Osteoblast (primary cell): ENCODE results near the gene MYL12A. TPM values are rescaled to one million over a fixed set of nuclear protein-coding genes. Genes with fewer than 3 reads are reported as not detected.

ENCODE experiments used
- DNase-seq: peaks from one replicate; pipeline ENCODE4 v3.0.0; 2011; ENCODE audit warnings: low spot score, mixed read lengths; ENCODE audit not compliant: insufficient read length; ENCODE audit errors: missing footprints
- H2AFZ ChIP-seq: 2 replicates; pipeline ENCODE4 v1.6.0; 2011; ENCODE audit warnings: mild to moderate bottlenecking, low read length
- H3K27ac ChIP-seq: 2 replicates; pipeline ENCODE4 v1.5.1; 2011; ENCODE audit warnings: mild to moderate bottlenecking, low read depth, low read length, moderate library complexity
- H3K27me3 ChIP-seq: 2 replicates; pipeline ENCODE4 v1.6.0; 2012; ENCODE audit warnings: mild to moderate bottlenecking, control low read depth, inconsistent platforms, low read length, moderate library complexity; ENCODE audit not compliant: insufficient read depth
- H3K36me3 ChIP-seq: 2 replicates; pipeline ENCODE4 v1.5.1; 2011; ENCODE audit warnings: mild to moderate bottlenecking, low read length, control low read depth, moderate library complexity; ENCODE audit not compliant: insufficient read depth
- H3K4me1 ChIP-seq: 2 replicates; pipeline ENCODE4 v1.5.1; 2011; ENCODE audit warnings: mild to moderate bottlenecking, low read length, control low read depth, moderate library complexity; ENCODE audit not compliant: insufficient read depth
- H3K4me2 ChIP-seq: 2 replicates; pipeline ENCODE4 v1.6.0; 2011; ENCODE audit warnings: mild to moderate bottlenecking, low read length; ENCODE audit not compliant: insufficient read depth
- H3K4me3 ChIP-seq: fragments of 200-600 bp; sonication (generic); 3 replicates; pipeline ENCODE4 v1.5.1; 2012; ENCODE audit warnings: mild to moderate bottlenecking, low read length, inconsistent platforms; ENCODE audit not compliant: insufficient read depth
- H3K79me2 ChIP-seq: 2 replicates; pipeline ENCODE4 v1.6.0; 2012; ENCODE audit warnings: mild to moderate bottlenecking, low read length, control low read depth, inconsistent platforms; ENCODE audit not compliant: insufficient read depth
- H3K9me3 ChIP-seq: 2 replicates; pipeline ENCODE4 v1.5.1; 2011; ENCODE audit warnings: low read depth, low read length, control low read depth
- H4K20me1 ChIP-seq: 2 replicates; pipeline ENCODE4 v1.6.0; 2012; ENCODE audit warnings: mild to moderate bottlenecking, low read length, control low read depth; ENCODE audit not compliant: insufficient read depth
- CTCF ChIP-seq: IDR thresholded peaks from 2 replicates; pipeline ENCODE4 v1.5.1; 2011; ENCODE audit warnings: mild to moderate bottlenecking, low read depth, low read length, moderate library complexity; ENCODE audit errors: extremely low read depth
- total RNA-seq: library from RNA; depleted of rRNA; stranded (reverse); fragments of >200 nt; gene quantifications from 2 replicates; pipeline ENCODE4 v1.2.3, GENCODE V29; 2012

MYL12A gene
- total RNA-seq, 1 donor: 572 TPM

- no peak for DNase-seq
- Histone ChIP-seq H3K4me1 (peaks cover 10% of the 10 kb centered on the region), H3K79me2 (no peaks in the 10 kb centered on the region), H3K36me3 (no peaks in the 10 kb centered on the region), H3K27me3 (no peaks in the 10 kb centered on the region), H3K4me2 (no peak overlapping the region), H3K27ac (no peak overlapping the region), H2AFZ (no peak overlapping the region), H3K4me3 (no peak overlapping the region), H4K20me1 (no peaks in the 10 kb centered on the region), H3K9me3 (no peaks in the 10 kb centered on the region)
- no peak for TF ChIP-seq CTCF
Observed at GRCh38 chr18:3213300-3214059, 34.1 kb upstream of the MYL12A start.

- no peak overlapping the region for H2AFZ ChIP-seq
- no peak overlapping the region for H3K4me2 ChIP-seq
- H3K79me2 ChIP-seq: no peaks in the 10 kb centered on the region
- TF ChIP-seq CTCF: no peak
- H3K4me3 ChIP-seq: no peak overlapping the region
- no peaks in the 10 kb centered on the region for H3K36me3 ChIP-seq
- no peak overlapping the region for H3K27ac ChIP-seq
- no peaks in the 10 kb centered on the region for H4K20me1 ChIP-seq
- H3K4me1 ChIP-seq: peaks cover 21% of the 10 kb centered on the region
- no peaks in the 10 kb centered on the region for H3K9me3 ChIP-seq
- H3K27me3 ChIP-seq: no peaks in the 10 kb centered on the region
- no peak for DNase-seq
Observed at GRCh38 chr18:3214855-3215637, 32.6 kb upstream of the MYL12A start.

GRCh38 chr18:3216987-3217386, 30.6 kb upstream of the MYL12A start:
- H3K79me2 ChIP-seq: no peaks in the 10 kb centered on the region
- no peak for DNase-seq
- H3K4me2 ChIP-seq: no peak overlapping the region
- no peak overlapping the region for H3K27ac ChIP-seq
- H3K4me1 ChIP-seq: peaks cover 15% of the 10 kb centered on the region
- no peaks in the 10 kb centered on the region for H3K9me3 ChIP-seq
- H3K4me3 ChIP-seq: no peak overlapping the region
- no peak for TF ChIP-seq CTCF
- H3K36me3 ChIP-seq: no peaks in the 10 kb centered on the region
- no peaks in the 10 kb centered on the region for H4K20me1 ChIP-seq
- no peaks in the 10 kb centered on the region for H3K27me3 ChIP-seq
- H2AFZ ChIP-seq: no peak overlapping the region
